Measurements from ENCODE around the gene LIG3.
"Not testable (repeated sequence)": the region's sequence is repeated elsewhere in the genome, so short reads cannot be mapped to it uniquely, and the experiment has no call there.

LIG3 gene

GRCh38 chr17:34999456-34999855 lies 19.1 kb downstream of the LIG3 start:
- no peak for DNase-seq (ENCODE audit: low read depth in 2 of 2)

- DNase-seq (ENCODE audit: low read depth in 2 of 2), result not testable (repeated sequence)
Measured at GRCh38 chr17:35000965-35001364, 20.7 kb downstream of the LIG3 start.

GRCh38 chr17:35001549-35001948 lies 21.2 kb downstream of the LIG3 start:
- DNase-seq (ENCODE audit: low read depth in 2 of 2), result no peak

DNA sequence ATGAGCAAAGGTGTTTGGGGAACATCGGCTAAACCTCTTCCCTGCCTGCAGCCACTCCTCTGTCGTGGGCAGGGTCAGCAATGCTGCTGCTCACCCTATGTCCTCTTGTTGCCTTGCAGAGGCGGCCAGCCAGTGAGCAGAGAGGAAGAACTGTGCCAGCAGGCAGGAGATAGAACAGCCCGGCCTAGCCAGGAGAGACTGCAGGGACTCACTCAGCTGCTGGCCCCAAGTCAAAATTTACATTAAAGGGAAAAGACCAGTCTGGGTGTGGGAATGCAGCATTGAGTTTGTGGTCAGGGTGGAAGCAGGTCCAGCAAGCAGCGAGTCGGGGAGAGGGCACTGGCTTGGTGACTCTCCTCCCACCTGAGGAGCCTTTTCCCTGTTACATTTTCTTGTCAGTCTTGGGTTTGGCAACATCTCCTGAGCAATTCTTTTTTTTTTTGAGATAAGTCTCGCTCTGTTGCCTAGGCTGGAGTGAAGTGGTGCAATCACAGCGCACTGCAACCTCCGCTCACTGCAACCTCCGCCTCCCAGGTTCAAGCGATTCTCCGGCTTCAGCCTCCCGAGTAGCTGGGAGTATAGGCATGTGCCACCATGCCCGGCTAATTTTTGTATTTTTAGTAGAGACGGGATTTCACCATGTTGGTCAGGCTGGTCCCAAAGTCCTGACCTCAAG lies 22.7 kb downstream of the LIG3 start:
- no peak for DNase-seq (ENCODE audit: low read depth in 2 of 2)

GRCh38 chr17:35003778-35004177 lies 23.5 kb downstream of the LIG3 start:
- no peak for DNase-seq (ENCODE audit: low read depth in 2 of 2)

DNA sequence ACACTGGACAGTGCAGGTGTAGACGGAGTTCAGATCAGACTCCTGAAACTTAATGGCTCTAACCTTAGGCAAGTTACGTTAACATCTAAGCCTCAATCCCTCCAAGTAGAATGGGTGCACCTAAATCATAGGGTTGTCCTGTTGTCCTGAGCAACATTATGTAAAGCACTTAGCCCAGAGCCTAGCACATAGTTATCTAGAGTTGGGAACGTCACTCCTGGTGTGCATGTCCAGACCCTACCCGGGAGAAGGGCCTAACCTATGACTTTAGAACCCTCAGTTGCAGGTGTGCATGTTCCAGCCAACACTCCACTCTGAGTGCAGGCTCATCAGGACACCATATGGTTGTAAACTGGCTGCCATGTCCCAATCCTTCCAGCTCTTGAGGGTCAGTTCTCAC lies 26.0 kb downstream of the LIG3 start:
- no peak for DNase-seq (ENCODE audit: low read depth in 2 of 2)

DNA sequence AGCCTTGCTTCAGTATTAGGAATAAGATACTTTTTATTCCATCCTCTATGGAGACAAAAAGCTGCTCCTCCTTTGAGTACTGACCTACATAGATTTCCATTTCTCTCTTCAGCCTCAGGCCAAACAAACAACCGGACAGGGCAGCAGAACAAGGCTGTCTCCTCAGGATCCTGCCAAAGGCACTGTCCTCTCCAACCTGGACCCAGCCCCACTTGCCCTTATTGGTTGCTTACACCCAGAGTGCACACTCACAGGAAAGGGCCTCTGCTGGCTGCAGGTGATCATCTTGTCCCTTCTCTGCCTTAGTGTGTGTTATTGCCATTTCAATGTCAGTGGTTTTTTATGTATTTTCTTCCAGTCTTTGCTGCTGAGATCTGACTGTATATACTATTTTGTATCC lies 26.6 kb downstream of the LIG3 start:
- DNase-seq (ENCODE audit: low read depth in 2 of 2), result no peak

- DNase-seq (ENCODE audit: low read depth in 2 of 2), result no peak
Measured at GRCh38 chr17:35010093-35010492, 29.8 kb downstream of the LIG3 start.

- DNase-seq (ENCODE audit: low read depth in 2 of 2), result no peak
Measured at GRCh38 chr17:35011671-35012216, 31.4 kb downstream of the LIG3 start.

DNA sequence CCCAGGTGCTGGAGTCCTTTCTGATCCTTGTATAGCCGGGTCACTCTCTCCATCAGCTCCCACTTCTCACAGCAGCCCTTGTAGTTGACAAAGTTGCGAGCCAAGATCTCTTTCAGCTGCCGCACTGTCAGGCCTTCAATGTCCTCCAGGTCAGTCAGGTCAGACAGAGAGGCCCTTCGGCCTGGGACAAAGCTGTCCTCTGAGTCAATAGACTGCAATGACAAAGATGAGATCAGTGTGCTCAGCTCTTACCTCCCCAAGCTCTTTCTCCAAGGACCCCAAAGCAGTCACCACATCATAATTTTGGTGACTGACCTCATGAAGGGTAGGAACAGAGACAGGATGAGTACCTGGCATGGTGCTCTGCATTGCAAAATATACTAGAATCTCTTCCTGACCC lies 36.1 kb downstream of the LIG3 start:
- DNase-seq (ENCODE audit: low read depth in 2 of 2), result no peak

- no peak for DNase-seq (ENCODE audit: low read depth in 2 of 2)
Measured at GRCh38 chr17:35017021-35017420, 36.7 kb downstream of the LIG3 start.

- no peak for DNase-seq (ENCODE audit: low read depth in 2 of 2)
Measured at GRCh38 chr17:35018814-35019213, 38.5 kb downstream of the LIG3 start.

GRCh38 chr17:35019386-35020179 lies 39.3 kb downstream of the LIG3 start:
- no peak for DNase-seq (ENCODE audit: low read depth in 2 of 2)

DNA sequence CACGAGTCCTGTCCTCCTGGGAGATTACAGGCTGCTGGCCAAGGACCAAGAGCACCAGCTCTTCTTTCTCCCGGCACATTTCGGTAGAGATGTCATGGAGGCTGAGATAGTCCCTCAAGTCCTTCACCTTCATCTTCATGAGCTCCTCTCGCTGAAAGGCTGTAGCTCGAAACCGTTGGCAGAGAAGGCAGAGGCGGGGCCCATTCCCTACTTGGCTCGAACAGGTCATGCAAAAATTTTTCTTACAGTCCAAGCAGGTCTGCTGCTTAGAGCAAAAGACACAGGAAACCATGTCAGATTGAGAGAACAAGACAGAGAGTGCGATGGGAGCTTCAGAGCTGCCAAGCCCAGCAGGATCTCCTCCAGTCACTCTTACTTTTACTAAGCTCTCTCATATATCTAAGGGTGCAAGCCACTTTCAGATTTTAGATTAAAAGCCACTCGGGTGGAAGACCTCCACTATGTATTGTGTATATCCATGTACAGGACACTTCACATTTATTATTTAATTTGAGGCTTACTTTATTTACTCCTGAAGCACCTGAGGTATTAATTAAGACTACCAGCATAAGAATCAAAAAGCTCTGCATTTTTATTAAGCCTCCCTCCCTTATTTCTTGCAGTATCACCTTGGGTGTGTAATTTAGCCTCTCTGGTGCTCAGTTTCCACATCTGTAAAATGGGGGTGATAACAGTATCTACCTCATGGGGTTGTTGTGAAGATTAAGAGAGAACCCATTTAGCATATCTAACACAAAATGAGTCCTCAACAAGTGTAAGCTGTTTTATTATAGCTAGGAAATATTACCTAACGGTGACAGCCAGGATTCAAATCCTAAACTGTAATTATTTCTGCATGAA lies 41.4 kb downstream of the LIG3 start:
- no peak for DNase-seq (ENCODE audit: low read depth in 2 of 2)

- DNase-seq (ENCODE audit: low read depth in 2 of 2), result peak; percentile 54 to 58
Measured at GRCh38 chr17:35022536-35023063, 42.3 kb downstream of the LIG3 start.

DNA sequence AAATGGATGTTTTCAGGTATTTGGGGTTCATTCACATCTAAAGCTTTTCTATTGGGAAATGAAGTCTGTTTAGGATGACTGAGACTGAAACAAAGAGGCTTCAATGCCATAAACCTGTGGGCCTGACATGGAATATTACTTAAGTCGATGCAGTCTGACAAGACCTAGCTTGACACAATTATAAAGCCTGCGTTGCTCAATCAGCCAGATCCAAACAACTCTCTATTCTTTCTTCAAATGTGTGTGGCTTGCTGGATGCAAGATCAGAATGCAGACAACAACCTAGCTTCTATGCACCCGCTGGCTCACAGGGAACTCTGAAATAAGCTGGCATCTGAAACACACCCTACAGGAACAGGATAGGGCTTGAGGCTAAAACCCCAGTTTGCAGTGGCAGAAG lies 43.2 kb downstream of the LIG3 start:
- DNase-seq (ENCODE audit: low read depth in 2 of 2), result no peak

DNA sequence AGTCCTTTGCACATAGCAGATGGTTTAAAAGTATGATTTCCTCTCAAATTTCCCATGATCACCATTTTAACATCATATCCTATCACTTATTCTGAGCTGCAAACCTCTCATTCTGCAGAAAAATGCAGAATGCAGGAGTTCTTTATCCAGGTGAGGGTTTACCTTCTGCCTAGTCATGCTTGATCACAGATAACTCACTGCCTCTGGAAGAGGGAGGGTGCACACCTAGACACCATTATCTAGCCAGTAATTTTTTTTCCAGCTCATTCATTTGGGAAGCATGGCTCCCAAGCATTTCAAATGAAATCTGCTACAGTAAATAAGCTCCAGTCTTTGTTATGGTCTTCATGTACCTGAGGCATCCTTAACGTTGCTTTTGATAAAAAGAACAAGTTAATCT lies 45.2 kb downstream of the LIG3 start:
- DNase-seq (ENCODE audit: low read depth in 2 of 2), result no peak

- DNase-seq (ENCODE audit: low read depth in 2 of 2), result not testable (repeated sequence)
Measured at GRCh38 chr17:35028097-35028496, 47.8 kb downstream of the LIG3 start.

GRCh38 chr17:35028531-35029262 lies 48.4 kb downstream of the LIG3 start:
- no peak for DNase-seq (ENCODE audit: low read depth in 2 of 2)

GRCh38 chr17:35030780-35031179 lies 50.5 kb downstream of the LIG3 start:
- DNase-seq (ENCODE audit: low read depth in 2 of 2), result no peak

GRCh38 chr17:35038453-35038852 lies 58.1 kb downstream of the LIG3 start:
- no peak for DNase-seq (ENCODE audit: low read depth in 2 of 2)

Measured in stimulated activated CD4-positive, alpha-beta T cell treated with anti-CD3 and anti-CD28 coated beads, Interleukin-12 subunit alpha, Interleukin-12 subunit beta, amount 100 ng/mL, for 24 hours (primary cell).